ENCODE measurements around the gene USP37. TPM values are rescaled to one million over a fixed set of nuclear protein-coding genes. Genes with fewer than 3 reads are reported as not detected.

The USP37 gene
- polyA plus RNA-seq, 6 donors from 2014 or later: 3.0 to 19.1 (median 12.3) TPM

GRCh38 chr2:218429911-218430692, 138.0 kb downstream of the USP37 start:
- no peaks in the 10 kb centered on the region for H3K9me3 Mint-ChIP-seq
- peaks cover 0 to 18% (median 16%) of the 10 kb centered on the region in 3 donors for H3K27me3 Mint-ChIP-seq
- H3K27ac Mint-ChIP-seq: peak overlapping the region in 1 of 6 donors; percentile 63
- ATAC-seq (ENCODE audit: low read depth in 2 of 2) (no peak), DNase-seq (no peak)
- peaks cover 0 to 4% (median 0%) of the 10 kb centered on the region in 3 donors for H3K4me1 Mint-ChIP-seq
- H3K4me3 Mint-ChIP-seq: no peak overlapping the region
- no peaks in the 10 kb centered on the region for H3K36me3 Mint-ChIP-seq

- no peak for DNase-seq
- no peak for ATAC-seq (ENCODE audit: low read depth in 2 of 2)
- Mint-ChIP-seq H3K4me3 (no peak overlapping the region), H3K4me1 (peaks cover 0 to 4% (median 0%) of the 10 kb centered on the region in 3 donors), H3K9me3 (no peaks in the 10 kb centered on the region), H3K27ac (no peak overlapping the region), H3K27me3 (peaks cover 0 to 18% (median 16%) of the 10 kb centered on the region in 3 donors), H3K36me3 (no peaks in the 10 kb centered on the region)
These were observed 139.1 kb downstream of the USP37 start for GRCh38 chr2:218428846-218429558.

- no peaks in the 10 kb centered on the region for H3K36me3 Mint-ChIP-seq
- H3K27me3 Mint-ChIP-seq: peaks cover 0 to 18% (median 16%) of the 10 kb centered on the region in 3 donors
- H3K4me1 Mint-ChIP-seq: peaks cover 0 to 4% (median 0%) of the 10 kb centered on the region in 3 donors
- H3K4me3 Mint-ChIP-seq: no peak overlapping the region
- ATAC-seq (ENCODE audit: low read depth in 2 of 2): no peak
- H3K27ac Mint-ChIP-seq: no peak overlapping the region
- no peaks in the 10 kb centered on the region for H3K9me3 Mint-ChIP-seq
- DNase-seq: no peak
These were observed 140.4 kb downstream of the USP37 start for GRCh38 chr2:218427741-218428140.

GRCh38 chr2:218425531-218425930, 142.6 kb downstream of the USP37 start:
- H3K9me3 Mint-ChIP-seq: no peaks in the 10 kb centered on the region
- DNase-seq: no peak
- peaks cover 0 to 19% (median 7%) of the 10 kb centered on the region in 3 donors for H3K27me3 Mint-ChIP-seq
- no peak overlapping the region for H3K4me3 Mint-ChIP-seq
- ATAC-seq (ENCODE audit: low read depth in 2 of 2): no peak
- peaks cover 0 to 5% (median 0%) of the 10 kb centered on the region in 3 donors for H3K4me1 Mint-ChIP-seq
- no peak overlapping the region for H3K27ac Mint-ChIP-seq
- H3K36me3 Mint-ChIP-seq: no peaks in the 10 kb centered on the region

GRCh38 chr2:218423584-218423983, 144.6 kb downstream of the USP37 start:
- H3K9me3 Mint-ChIP-seq: no peaks in the 10 kb centered on the region
- no peak for DNase-seq

GRCh38 chr2:218422403-218423086, 145.6 kb downstream of the USP37 start:
- Mint-ChIP-seq H3K9me3 (no peaks in the 10 kb centered on the region), H3K27me3 (peaks cover 0 to 10% (median 0%) of the 10 kb centered on the region in 3 donors), H3K4me3 (no peak overlapping the region), H3K36me3 (no peaks in the 10 kb centered on the region), H3K27ac (peak overlapping the region in 1 of 6 donors; percentile 62), H3K4me1 (peaks cover 0 to 5% (median 0%) of the 10 kb centered on the region in 3 donors)
- ATAC-seq (ENCODE audit: low read depth in 2 of 2) (no peak), DNase-seq (no peak)

More at GRCh38 chr2:218423584-218423983, 144.6 kb downstream of the USP37 start:
- Mint-ChIP-seq H3K4me3 (no peak overlapping the region), H3K36me3 (no peaks in the 10 kb centered on the region), H3K4me1 (peaks cover 0 to 5% (median 0%) of the 10 kb centered on the region in 3 donors), H3K27me3 (peaks cover 0 to 10% (median 0%) of the 10 kb centered on the region in 3 donors), H3K27ac (peak overlapping the region in 1 of 6 donors; percentile 5)
- ATAC-seq (ENCODE audit: low read depth in 2 of 2): no peak

- H3K4me3 Mint-ChIP-seq: no peak overlapping the region
- H3K4me1 Mint-ChIP-seq: peaks cover 0 to 5% (median 0%) of the 10 kb centered on the region in 3 donors
- no peak overlapping the region for H3K27ac Mint-ChIP-seq
- H3K27me3 Mint-ChIP-seq: peaks cover 0 to 10% (median 0%) of the 10 kb centered on the region in 3 donors
- no peaks in the 10 kb centered on the region for H3K9me3 Mint-ChIP-seq
- ATAC-seq (ENCODE audit: low read depth in 2 of 2) (no peak), DNase-seq (no peak)
- H3K36me3 Mint-ChIP-seq: no peaks in the 10 kb centered on the region
These were observed 147.1 kb downstream of the USP37 start for GRCh38 chr2:218421027-218421426.

GRCh38 chr2:218419630-218420216, 148.4 kb downstream of the USP37 start:
- Mint-ChIP-seq H3K4me1 (peaks cover 0 to 5% (median 0%) of the 10 kb centered on the region in 3 donors), H3K36me3 (no peaks in the 10 kb centered on the region), H3K27ac (no peak overlapping the region), H3K4me3 (no peak overlapping the region), H3K9me3 (no peaks in the 10 kb centered on the region), H3K27me3 (peaks cover 0 to 10% (median 0%) of the 10 kb centered on the region in 3 donors)
- DNase-seq (no peak), ATAC-seq (ENCODE audit: low read depth in 2 of 2) (no peak)

GRCh38 chr2:218418717-218419458, 149.3 kb downstream of the USP37 start, which contains the start of gene VIL1:
TSS of gene VIL1 (plus strand) at chr2:218419123. CDS start at chr2:218423779, 4,656 bp downstream.
- Mint-ChIP-seq H3K27me3 (peaks cover 0 to 10% (median 0%) of the 10 kb centered on the region in 3 donors), H3K4me1 (peaks cover 0 to 5% (median 0%) of the 10 kb centered on the region in 3 donors), H3K9me3 (no peaks in the 10 kb centered on the region), H3K4me3 (no peak within 1 kb of the TSS), H3K27ac (no peak within 1 kb of the TSS), H3K36me3 (no peaks in the 10 kb centered on the region)
- ATAC-seq (ENCODE audit: low read depth in 2 of 2) (no peak), DNase-seq (no peak)

GRCh38 chr2:218418321-218418716, 149.8 kb downstream of the USP37 start:
- no peak for DNase-seq
- H3K4me1 Mint-ChIP-seq: peaks cover 0 to 5% (median 0%) of the 10 kb centered on the region in 3 donors

GRCh38 chr2:218407717-218408116, 160.4 kb downstream of the USP37 start:
- Mint-ChIP-seq H3K4me1 (peaks cover 31 to 51% (median 48%) of the 10 kb centered on the region in 3 donors), H3K27me3 (no peaks in the 10 kb centered on the region), H3K36me3 (no peaks in the 10 kb centered on the region), H3K4me3 (peak overlapping the region in 4 of 8 donors; percentile 86 to 95 (median 87)), H3K27ac (peak overlapping the region in 3 of 6 donors; percentile 65 to 91 (median 76)), H3K9me3 (no peaks in the 10 kb centered on the region)
- no peak for ATAC-seq (ENCODE audit: low read depth in 2 of 2)
- DNase-seq: no peak

More at GRCh38 chr2:218418321-218418716, 149.8 kb downstream of the USP37 start:
- no peak for ATAC-seq (ENCODE audit: low read depth in 2 of 2)
- no peaks in the 10 kb centered on the region for H3K9me3 Mint-ChIP-seq
- H3K27me3 Mint-ChIP-seq: peaks cover 0 to 10% (median 0%) of the 10 kb centered on the region in 3 donors
- H3K27ac Mint-ChIP-seq: no peak overlapping the region
- H3K36me3 Mint-ChIP-seq: no peaks in the 10 kb centered on the region
- no peak overlapping the region for H3K4me3 Mint-ChIP-seq

- no peak for ATAC-seq (ENCODE audit: low read depth in 2 of 2)
- DNase-seq: no peak
- Mint-ChIP-seq H3K36me3 (no peaks in the 10 kb centered on the region), H3K9me3 (no peaks in the 10 kb centered on the region), H3K4me3 (peak overlapping the region; percentile 82 to 95 (median 87)), H3K27me3 (no peaks in the 10 kb centered on the region), H3K27ac (peak overlapping the region in 5 of 6 donors; percentile 71 to 97 (median 91)), H3K4me1 (peaks cover 37 to 53% (median 50%) of the 10 kb centered on the region in 3 donors)
These were observed 161.1 kb downstream of the USP37 start for GRCh38 chr2:218406949-218407618.

All from naive B cell (primary cell).